Astrocyte of the cerebellum (primary cell): ENCODE data around the gene RAB11FIP5.
"Not testable (repeated sequence)": the region's sequence is repeated elsewhere in the genome, so short reads cannot be mapped to it uniquely, and the experiment has no call there.

ENCODE experiments used
- DNase-seq: peaks from one replicate; pipeline ENCODE4 v3.0.0-alpha.2; 2011; ENCODE audit warnings: low read depth
- H3K4me3 ChIP-seq: 2 replicates; pipeline ENCODE4 v1.5.1; 2011; ENCODE audit warnings: mild to moderate bottlenecking, low read depth, low read length, moderate library complexity
- in situ Hi-C: cut with HindIII; loops from 2 replicates; pipeline ENCODE4 v1.10.0; 2017; ENCODE audit warnings: low sequenced_read_pairs
- TF ChIP-seq, protein P1 (sequence below): IDR thresholded peaks from 2 replicates; pipeline ENCODE4 v1.5.1; 2012; ENCODE audit warnings: low read length, low read depth, moderate library complexity, mild to moderate bottlenecking; ENCODE audit errors: missing control alignments

Gene RAB11FIP5

GRCh38 chr2:73103018-73103542, 9.7 kb downstream of the RAB11FIP5 start:
- DNase-seq, result no peak
- TF ChIP-seq, protein P1, sequence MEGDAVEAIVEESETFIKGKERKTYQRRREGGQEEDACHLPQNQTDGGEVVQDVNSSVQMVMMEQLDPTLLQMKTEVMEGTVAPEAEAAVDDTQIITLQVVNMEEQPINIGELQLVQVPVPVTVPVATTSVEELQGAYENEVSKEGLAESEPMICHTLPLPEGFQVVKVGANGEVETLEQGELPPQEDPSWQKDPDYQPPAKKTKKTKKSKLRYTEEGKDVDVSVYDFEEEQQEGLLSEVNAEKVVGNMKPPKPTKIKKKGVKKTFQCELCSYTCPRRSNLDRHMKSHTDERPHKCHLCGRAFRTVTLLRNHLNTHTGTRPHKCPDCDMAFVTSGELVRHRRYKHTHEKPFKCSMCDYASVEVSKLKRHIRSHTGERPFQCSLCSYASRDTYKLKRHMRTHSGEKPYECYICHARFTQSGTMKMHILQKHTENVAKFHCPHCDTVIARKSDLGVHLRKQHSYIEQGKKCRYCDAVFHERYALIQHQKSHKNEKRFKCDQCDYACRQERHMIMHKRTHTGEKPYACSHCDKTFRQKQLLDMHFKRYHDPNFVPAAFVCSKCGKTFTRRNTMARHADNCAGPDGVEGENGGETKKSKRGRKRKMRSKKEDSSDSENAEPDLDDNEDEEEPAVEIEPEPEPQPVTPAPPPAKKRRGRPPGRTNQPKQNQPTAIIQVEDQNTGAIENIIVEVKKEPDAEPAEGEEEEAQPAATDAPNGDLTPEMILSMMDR, result no peak
- in situ Hi-C loops, result no loop called here
- no peak overlapping the region for H3K4me3 ChIP-seq

DNA sequence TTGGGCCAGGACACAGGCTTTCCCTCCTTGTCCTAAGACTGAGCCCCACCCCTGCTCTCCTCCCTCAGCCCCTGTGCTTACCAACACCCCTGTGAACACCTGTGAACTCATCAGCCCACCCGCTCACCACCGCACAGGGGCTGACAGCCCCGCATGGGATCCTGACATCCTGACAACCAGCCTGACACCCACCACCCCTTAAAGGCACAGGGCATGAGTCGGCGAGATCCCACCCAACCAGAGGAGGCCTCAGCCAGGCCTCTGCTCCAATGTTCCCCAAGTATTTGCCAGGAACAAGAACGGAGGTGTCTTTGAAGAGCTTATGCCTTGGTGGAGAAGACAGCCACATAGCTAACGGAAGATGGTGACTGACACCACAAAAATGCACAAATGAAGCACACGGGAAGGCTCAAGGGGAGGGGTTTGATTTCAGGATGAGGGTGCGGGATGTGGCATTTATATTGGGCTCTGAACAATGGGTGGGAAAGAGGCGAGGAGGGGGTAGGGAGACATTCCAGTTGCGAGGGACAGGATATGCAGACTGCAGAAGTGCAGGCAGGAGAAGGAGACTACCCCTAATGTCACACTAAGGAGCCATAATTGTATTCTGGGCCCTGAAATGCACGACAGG, 11.0 kb downstream of the RAB11FIP5 start:
- in situ Hi-C loops, result no loop called here
- TF ChIP-seq, protein P1, result no peak

DNA sequence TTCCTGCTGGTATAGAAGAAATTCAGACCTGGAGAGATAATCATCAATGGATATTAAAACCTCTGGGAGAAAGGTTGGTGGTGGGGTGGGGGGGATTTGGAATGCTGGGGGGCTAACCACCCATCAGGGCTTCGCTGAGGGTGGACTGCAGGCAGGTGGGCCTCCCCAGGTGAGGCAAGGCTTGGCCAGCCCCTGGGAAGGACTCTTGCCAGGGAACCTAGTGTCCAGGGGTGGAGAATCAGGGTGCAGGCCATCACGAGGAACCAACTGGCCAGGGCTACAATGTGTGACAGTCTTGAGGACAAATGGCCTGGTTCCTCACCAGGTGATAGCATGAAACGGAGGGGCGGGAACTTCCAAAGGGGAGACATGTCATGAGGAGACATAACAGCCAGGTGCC, 11.8 kb downstream of the RAB11FIP5 start:
- H3K4me3 ChIP-seq, result no peak overlapping the region
- DNase-seq, result no peak
- in situ Hi-C loops, result no loop called here
- TF ChIP-seq, protein P1, result no peak

More for the DNA sequence above, 11.0 kb downstream of the RAB11FIP5 start:
- no peak for DNase-seq
- H3K4me3 ChIP-seq, result no peak overlapping the region

GRCh38 chr2:73099486-73099885, 13.3 kb downstream of the RAB11FIP5 start:
- H3K4me3 ChIP-seq, result no peak overlapping the region
- in situ Hi-C loops, result no loop called here
- no peak for DNase-seq
- TF ChIP-seq, protein P1, result no peak

DNA sequence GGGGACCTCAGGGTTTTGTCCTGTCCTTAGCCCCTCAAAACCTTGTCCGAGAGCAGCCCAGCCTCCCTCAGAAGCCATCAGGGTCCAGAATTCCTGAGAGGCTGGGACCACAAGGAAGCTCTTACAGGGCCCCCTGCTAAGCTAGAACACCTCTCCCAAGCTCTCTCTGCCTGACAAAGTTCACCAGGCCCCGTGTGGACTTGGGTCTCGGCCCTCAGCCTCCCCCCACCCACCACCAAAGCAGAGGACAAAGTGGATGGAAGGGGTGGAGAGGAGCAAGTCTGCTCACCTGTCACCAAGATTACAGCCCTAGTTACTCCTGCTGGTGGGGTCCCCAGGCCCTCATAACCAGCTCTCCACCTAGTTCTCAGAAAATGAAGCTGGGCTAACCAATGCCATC, 16.8 kb downstream of the RAB11FIP5 start:
- TF ChIP-seq, protein P1, result no peak
- DNase-seq, result no peak
- H3K4me3 ChIP-seq, result no peak overlapping the region
- in situ Hi-C loops, result no loop called here

DNA sequence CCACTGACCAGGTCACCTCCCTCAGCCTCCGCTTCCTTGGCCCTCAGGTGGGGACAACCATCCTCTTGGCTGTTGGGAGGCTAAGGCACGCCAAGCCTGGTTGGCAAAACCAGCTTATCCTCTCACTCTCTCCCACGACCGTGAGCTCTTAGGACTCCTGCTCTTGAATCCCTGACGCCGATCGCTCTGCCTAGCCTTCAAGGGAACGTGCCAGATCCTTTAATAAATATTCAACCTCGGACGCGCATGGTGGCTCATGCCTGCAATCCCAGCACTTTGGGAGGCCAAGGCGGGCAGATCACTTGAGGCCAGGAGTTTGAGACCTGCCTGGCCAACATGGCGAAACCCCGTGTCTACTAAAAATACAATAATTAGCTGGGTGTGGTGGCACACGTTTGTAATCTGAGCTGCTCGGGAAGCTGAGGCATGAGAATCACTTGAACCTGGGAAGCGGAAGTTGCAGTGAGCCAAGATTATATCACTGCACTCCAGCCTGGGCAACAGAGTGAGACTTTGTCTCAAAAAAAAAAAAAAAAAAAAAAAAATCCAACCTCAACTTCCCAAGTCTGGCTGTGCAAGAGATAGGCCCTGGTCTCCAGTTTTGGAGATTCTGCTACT, 19.0 kb downstream of the RAB11FIP5 start:
- DNase-seq, H3K4me3 ChIP-seq, in situ Hi-C loops: not testable (repeated sequence)

- DNase-seq, result no peak
- no peak overlapping the region for H3K4me3 ChIP-seq
- TF ChIP-seq, protein P1, result no peak
- in situ Hi-C loops, result no loop called here
Measured at GRCh38 chr2:73092146-73092783, 20.5 kb downstream of the RAB11FIP5 start.
